Measurements from ENCODE around the gene RNU1-3. TPM values are rescaled to one million over a fixed set of nuclear protein-coding genes. Genes with fewer than 3 reads are reported as not detected.

The RNU1-3 gene
- total RNA-seq, 3 donors from 2014 or later (not counting 1 experiment from before 2014, with no cell fraction given), result 2,937 to 3,261 (median 3,038) TPM

GRCh38 chr1:16617778-16618580 is 48.8 kb downstream of the RNU1-3 start:
- H3K36me3 Mint-ChIP-seq, result no peaks in the 10 kb centered on the region
- no peaks in the 10 kb centered on the region for H3K27me3 Mint-ChIP-seq (ENCODE audit: low read depth in 2 of 2)
- intact Hi-C loops (cut with micrococcal nuclease), result no loop called here
- no peaks in the 10 kb centered on the region for H3K4me1 Mint-ChIP-seq
- ATAC-seq, result no peak
- H3K4me3 ChIP-seq (ENCODE audit: low read length), result no peak overlapping the region
- no peak for DNase-seq
- 93% methylated on average over 7 of the region's 7 CpGs for WGBS (ENCODE audit: insufficient coverage)
- no peaks in the 10 kb centered on the region for H3K27me3 ChIP-seq (ENCODE audit: control insufficient read depth, insufficient read depth, low read length)
- H3K4me3 Mint-ChIP-seq, result no peak overlapping the region
- no peak overlapping the region for H3K27ac Mint-ChIP-seq
- no peak for TF ChIP-seq CTCF (IDR thresholded peaks at IDR 0.05)
- peaks cover 11% of the 10 kb centered on the region for H3K4me1 ChIP-seq (ENCODE audit: control insufficient read depth, insufficient read depth, low read length)
- H3K9me3 ChIP-seq (ENCODE audit: control insufficient read depth, insufficient read depth, low read length), result no peaks in the 10 kb centered on the region
- H3K9me3 Mint-ChIP-seq, result no peaks in the 10 kb centered on the region
- H3K27ac ChIP-seq (ENCODE audit: low read length), result no peak overlapping the region
- peaks cover 31% of the 10 kb centered on the region for H3K36me3 ChIP-seq (ENCODE audit: control insufficient read depth, insufficient read depth, low read length)

GRCh38 chr1:16617114-16617631 is 49.6 kb downstream of the RNU1-3 start:
- DNase-seq, result no peak
- peaks cover 18% of the 10 kb centered on the region for H3K4me1 ChIP-seq (ENCODE audit: control insufficient read depth, insufficient read depth, low read length)
- no peak for ATAC-seq
- WGBS (ENCODE audit: insufficient coverage), result 95% methylated on average over 20 of the region's 20 CpGs
- H3K27me3 Mint-ChIP-seq (ENCODE audit: low read depth in 2 of 2), result no peaks in the 10 kb centered on the region
- H3K4me1 Mint-ChIP-seq, result no peaks in the 10 kb centered on the region
- H3K27ac Mint-ChIP-seq, result no peak overlapping the region
- H3K4me3 ChIP-seq (ENCODE audit: low read length), result no peak overlapping the region
- peaks cover 25% of the 10 kb centered on the region for H3K36me3 ChIP-seq (ENCODE audit: control insufficient read depth, insufficient read depth, low read length)
- intact Hi-C loops (cut with micrococcal nuclease), result no loop called here
- no peak overlapping the region for H3K27ac ChIP-seq (ENCODE audit: low read length)
- H3K27me3 ChIP-seq (ENCODE audit: control insufficient read depth, insufficient read depth, low read length), result no peaks in the 10 kb centered on the region
- H3K4me3 Mint-ChIP-seq, result no peak overlapping the region
- H3K36me3 Mint-ChIP-seq, result no peaks in the 10 kb centered on the region
- no peaks in the 10 kb centered on the region for H3K9me3 ChIP-seq (ENCODE audit: control insufficient read depth, insufficient read depth, low read length)
- no peaks in the 10 kb centered on the region for H3K9me3 Mint-ChIP-seq
- no peak for TF ChIP-seq CTCF (IDR thresholded peaks at IDR 0.05)

Other genes starting within 250 kb of the RNU1-3 start
- gene SPATA21, start 229.5 kb downstream of the RNU1-3 start, total RNA-seq, result under 1 TPM; 0.35 to 0.55 (median 0.36) TPM
- 10 to 100 TPM; 62.1 to 73.1 (median 73.0) TPM for gene NECAP2, start 226.2 kb downstream of the RNU1-3 start, total RNA-seq
- 1,000 to 10,000 TPM; 2,937 to 3,261 (median 3,038) TPM for gene RNU1-1, start 152.7 kb downstream of the RNU1-3 start, total RNA-seq
- 10 to 100 TPM; 18.4 to 26.0 (median 22.8) TPM for gene NBPF1, start 53.4 kb downstream of the RNU1-3 start, total RNA-seq
- 1,000 to 10,000 TPM; 2,937 to 3,261 (median 3,038) TPM for gene RNU1-4, start 73.6 kb upstream of the RNU1-3 start, total RNA-seq
- 1,000 to 10,000 TPM; 2,937 to 3,261 (median 3,038) TPM for gene RNU1-2, start 229.0 kb upstream of the RNU1-3 start, total RNA-seq